ENCODE results near the gene IP6K2.

- TF ChIP-seq, protein P1, sequence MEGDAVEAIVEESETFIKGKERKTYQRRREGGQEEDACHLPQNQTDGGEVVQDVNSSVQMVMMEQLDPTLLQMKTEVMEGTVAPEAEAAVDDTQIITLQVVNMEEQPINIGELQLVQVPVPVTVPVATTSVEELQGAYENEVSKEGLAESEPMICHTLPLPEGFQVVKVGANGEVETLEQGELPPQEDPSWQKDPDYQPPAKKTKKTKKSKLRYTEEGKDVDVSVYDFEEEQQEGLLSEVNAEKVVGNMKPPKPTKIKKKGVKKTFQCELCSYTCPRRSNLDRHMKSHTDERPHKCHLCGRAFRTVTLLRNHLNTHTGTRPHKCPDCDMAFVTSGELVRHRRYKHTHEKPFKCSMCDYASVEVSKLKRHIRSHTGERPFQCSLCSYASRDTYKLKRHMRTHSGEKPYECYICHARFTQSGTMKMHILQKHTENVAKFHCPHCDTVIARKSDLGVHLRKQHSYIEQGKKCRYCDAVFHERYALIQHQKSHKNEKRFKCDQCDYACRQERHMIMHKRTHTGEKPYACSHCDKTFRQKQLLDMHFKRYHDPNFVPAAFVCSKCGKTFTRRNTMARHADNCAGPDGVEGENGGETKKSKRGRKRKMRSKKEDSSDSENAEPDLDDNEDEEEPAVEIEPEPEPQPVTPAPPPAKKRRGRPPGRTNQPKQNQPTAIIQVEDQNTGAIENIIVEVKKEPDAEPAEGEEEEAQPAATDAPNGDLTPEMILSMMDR (IDR thresholded peaks at IDR 0.05): no peak
- no peak for TF ChIP-seq ELK1 (IDR thresholded peaks at IDR 0.05; ENCODE audit: low read depth, low read length)
- TF ChIP-seq MYC (IDR thresholded peaks at IDR 0.05; ENCODE audit: borderline replicate concordance, low read length): no peak
- TF ChIP-seq SMC3 (IDR thresholded peaks at IDR 0.05): no peak
- no peak for TF ChIP-seq ESRRA (IDR thresholded peaks at IDR 0.05; ENCODE audit: borderline replicate concordance, low read length)
- no peak for TF ChIP-seq FOSL2 (IDR thresholded peaks at IDR 0.05)
- TF ChIP-seq FOSL2 (CRISPR knock-in tag; IDR thresholded peaks at IDR 0.05): no peak
- no peak for TF ChIP-seq CBX8 (IDR thresholded peaks at IDR 0.05)
- TF ChIP-seq EP300 (IDR thresholded peaks at IDR 0.05): no peak
- no peak for TF ChIP-seq MAFK (IDR thresholded peaks at IDR 0.05; ENCODE audit: partially characterized antibody)
- no peak for TF ChIP-seq HMGXB4 (CRISPR knock-in tag; IDR thresholded peaks at IDR 0.05; ENCODE audit: borderline replicate concordance)
- TF ChIP-seq POLR2A (IDR thresholded peaks at IDR 0.05; ENCODE audit: low read length): no peak
- TF ChIP-seq HOXA7 (CRISPR knock-in tag; IDR thresholded peaks at IDR 0.05): no peak
- TF ChIP-seq REST (IDR thresholded peaks at IDR 0.05): no peak
- TF ChIP-seq PBX3 (IDR thresholded peaks at IDR 0.05): no peak
These were observed 60.2 kb downstream of the IP6K2 start for GRCh38 chr3:48656841-48657281.
